Common myeloid progenitor, CD34-positive (primary cell): ENCODE measurements around the gene SLC5A1.
"Not testable (repeated sequence)": the region's sequence is repeated elsewhere in the genome, so short reads cannot be mapped to it uniquely, and the experiment has no call there.

ENCODE experiments used
- CTCF ChIA-PET: fragments of 350-600 bp; sonication (Branson Sonifier 250); formaldehyde crosslinking; loops from one replicate; lab custom pipeline; 2021; ENCODE audit warnings: antibody characterized with exemption; lab: Charles Lee
- POLR2A ChIA-PET: fragments of 350-600 bp; sonication (Branson Sonifier 250); formaldehyde crosslinking; loops from one replicate; lab custom pipeline; 2021; ENCODE audit warnings: antibody characterized with exemption; lab: Charles Lee
- DNase-seq, 3 donors: peaks; one replicate each; pipeline versions ENCODE4 v3.0.0 to v3.0.0-alpha.2; 2013
- H3K27ac ChIP-seq, 2 experiments: 1 replicate in 1 of 2; 2 replicates in 1 of 2; pipeline ENCODE4 v1.7.0; 2013; ENCODE audit warnings: inconsistent platforms in 2 of 2, low read length in 2 of 2, mild to moderate bottlenecking in 2 of 2, low read depth in 1 of 2, moderate library complexity in 1 of 2; ENCODE audit not compliant: severe bottlenecking in 2 of 2, insufficient read depth in 1 of 2, poor library complexity in 1 of 2
- H3K27me3 ChIP-seq, 5 experiments: replicated peaks in 2 of 5; 1 replicate in 3 of 5; 2 replicates in 2 of 5; pipeline versions ENCODE4 v1.6.1 to v1.7.0; 2013; ENCODE audit warnings: low read length in 4 of 5, mild to moderate bottlenecking in 2 of 5, moderate library complexity in 2 of 5, inconsistent platforms in 1 of 5; ENCODE audit not compliant: insufficient read depth in 5 of 5, control insufficient read depth in 4 of 5
- H3K36me3 ChIP-seq, 4 experiments: 1 replicate in 2 of 4; 2 replicates in 2 of 4; pipeline versions ENCODE4 v1.6.1 to v1.7.0; 2013; ENCODE audit warnings: low read length in 3 of 4, control low read depth in 1 of 4, mild to moderate bottlenecking in 1 of 4; ENCODE audit not compliant: control insufficient read depth in 4 of 4, insufficient read depth in 4 of 4
- H3K4me1 ChIP-seq, 4 experiments: 1 replicate in 3 of 4; 2 replicates in 1 of 4; pipeline versions ENCODE4 v1.6.1 to v1.7.1; 2013; ENCODE audit warnings: low read length in 3 of 4, mild to moderate bottlenecking in 3 of 4, control low read depth in 1 of 4, inconsistent platforms in 1 of 4, moderate library complexity in 1 of 4; ENCODE audit not compliant: control insufficient read depth in 4 of 4, insufficient read depth in 4 of 4; ENCODE audit errors: control extremely low read depth in 1 of 4
- H3K4me3 ChIP-seq, 7 experiments: 1 replicate in 4 of 7; 2 replicates in 3 of 7; pipeline versions ENCODE4 v1.5.1 to v1.7.0; 2013; ENCODE audit warnings: mild to moderate bottlenecking in 7 of 7, low read length in 6 of 7, moderate library complexity in 6 of 7, inconsistent platforms in 2 of 7, low read depth in 2 of 7, control low read depth in 1 of 7; ENCODE audit not compliant: insufficient read depth in 4 of 7, control insufficient read depth in 1 of 7; ENCODE audit errors: extremely low read depth in 1 of 7
- H3K9me3 ChIP-seq, 5 experiments: 1 replicate in 4 of 5; 2 replicates in 1 of 5; pipeline versions ENCODE4 v1.6.1 to v1.7.1; 2013; ENCODE audit warnings: low read length in 4 of 5, mild to moderate bottlenecking in 2 of 5, inconsistent platforms in 1 of 5, low read depth in 1 of 5, moderate library complexity in 1 of 5; ENCODE audit not compliant: control insufficient read depth in 4 of 5, insufficient read depth in 2 of 5; ENCODE audit errors: control extremely low read depth in 1 of 5
- WGBS: methylation state at CpG from one replicate; pipeline ENCODE4 v1.1.5; 2013; ENCODE audit not compliant: insufficient coverage; 5-methylcytosine and 5-hydroxymethylcytosine counted together

Gene SLC5A1

GRCh38 chr22:32151641-32152040, 108.6 kb downstream of the SLC5A1 start:
- POLR2A ChIA-PET, H3K27me3 ChIP-seq, H3K36me3 ChIP-seq, CTCF ChIA-PET, DNase-seq, H3K27ac ChIP-seq, H3K9me3 ChIP-seq, H3K4me3 ChIP-seq: not testable (repeated sequence)
- WGBS, result 66% methylated on average over 5 of the region's 6 CpGs
- H3K4me1 ChIP-seq, result peaks cover 0 to 13% (median 0%) of the 10 kb centered on the region in 4 experiments

- H3K9me3 ChIP-seq, DNase-seq, H3K36me3 ChIP-seq, H3K27ac ChIP-seq, H3K4me3 ChIP-seq, H3K27me3 ChIP-seq, POLR2A ChIA-PET: not testable (repeated sequence)
- H3K4me1 ChIP-seq, result peaks cover 0 to 13% (median 0%) of the 10 kb centered on the region in 4 experiments
- CTCF ChIA-PET, result interaction anchor here (0.9 kb wide), 1 partner anchor 47 kb away, joined by 3 read pairs; no protein-coding TSS in a partner anchor
- WGBS, result 92% methylated on average over 3 of the region's 4 CpGs
Measured at GRCh38 chr22:32154727-32155126, 111.7 kb downstream of the SLC5A1 start.

GRCh38 chr22:32157632-32158031, 114.6 kb downstream of the SLC5A1 start:
- H3K9me3 ChIP-seq, POLR2A ChIA-PET, DNase-seq, CTCF ChIA-PET, H3K4me3 ChIP-seq, H3K27me3 ChIP-seq, H3K36me3 ChIP-seq, H3K27ac ChIP-seq, H3K4me1 ChIP-seq: not testable (repeated sequence)
- no CpG with 5 or more reads among the region's 5 CpGs for WGBS

- POLR2A ChIA-PET, result no interaction called here
Measured at GRCh38 chr22:32158712-32159533, 115.9 kb downstream of the SLC5A1 start, which contains the start of gene C22orf42. Gene C22orf42 (minus strand): TSS chr22:32159303. CDS start chr22:32159215, 88 bp downstream.

DNA sequence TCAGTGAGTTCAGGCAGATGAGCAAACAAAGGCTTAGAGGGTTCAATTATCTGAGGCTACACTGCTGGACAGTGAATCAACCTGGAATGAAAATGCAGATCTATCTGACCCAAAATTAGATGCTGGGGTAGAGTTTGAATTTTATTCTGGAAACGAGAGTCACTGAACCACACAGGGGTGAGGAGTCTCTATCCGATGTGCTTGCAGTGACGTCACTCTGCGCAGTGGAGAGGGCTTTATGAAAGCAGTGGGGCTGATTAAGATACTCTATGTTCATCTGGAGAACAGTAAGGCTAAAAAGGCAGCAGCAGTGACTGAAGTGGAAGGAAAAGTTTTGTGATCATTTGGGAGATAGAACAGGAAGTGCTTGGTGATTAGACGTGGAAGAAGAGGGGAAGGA, 117.3 kb downstream of the SLC5A1 start:
- CTCF ChIA-PET, H3K4me1 ChIP-seq, H3K4me3 ChIP-seq, H3K9me3 ChIP-seq, H3K27me3 ChIP-seq, H3K36me3 ChIP-seq, DNase-seq, H3K27ac ChIP-seq, POLR2A ChIA-PET: not testable (repeated sequence)
- WGBS, result 93% methylated on average over 3 of the region's 5 CpGs

More at GRCh38 chr22:32158712-32159533, 115.9 kb downstream of the SLC5A1 start, which contains the start of gene C22orf42:
- Histone ChIP-seq H3K27me3 (no peaks in the 10 kb centered on the region), H3K27ac (no peak within 1 kb of the TSS), H3K36me3 (no peaks in the 10 kb centered on the region), H3K4me1 (no peaks in the 10 kb centered on the region), H3K4me3 (no peak within 1 kb of the TSS), H3K9me3 (no peaks in the 10 kb centered on the region)
- 94% methylated on average over 11 of the region's 12 CpGs for WGBS
- no peak for DNase-seq
- CTCF ChIA-PET, result no interaction called here
